ENCODE data around the gene SLC25A34.

SLC25A34 gene

GRCh38 chr1:15762546-15762945 lies 26.5 kb downstream of the SLC25A34 start:
- H3K4me3 ChIP-seq (ENCODE audit: low read depth, low read length) = no peak overlapping the region
- H3K27me3 ChIP-seq = peaks cover 6% of the 10 kb centered on the region; the same call in 1 of the 2 replicates
- H3K4me1 ChIP-seq = peaks cover 11% of the 10 kb centered on the region; the same call in 1 of the 2 replicates
- no peaks in the 10 kb centered on the region for H3K9me3 ChIP-seq
- H3K36me3 ChIP-seq = no peaks in the 10 kb centered on the region
- TF ChIP-seq CTCF (IDR thresholded peaks at IDR 0.05; ENCODE audit: low read depth, low read length) = no peak
- no peak for DNase-seq

GRCh38 chr1:15764269-15764764 lies 28.3 kb downstream of the SLC25A34 start:
- Histone ChIP-seq H3K9me3 (no peaks in the 10 kb centered on the region), H3K4me1 (peaks cover 5% of the 10 kb centered on the region; the same call in 1 of the 2 replicates), H3K27me3 (peaks cover under 1% of the 10 kb centered on the region; the same call in 1 of the 2 replicates), H3K4me3 (ENCODE audit: low read depth, low read length) (no peak overlapping the region), H3K36me3 (no peaks in the 10 kb centered on the region)
- no peak for TF ChIP-seq CTCF (IDR thresholded peaks at IDR 0.05; ENCODE audit: low read depth, low read length)
- DNase-seq = no peak

- Histone ChIP-seq H3K4me3 (ENCODE audit: low read depth, low read length) (no peak overlapping the region), H3K27me3 (no peaks in the 10 kb centered on the region), H3K4me1 (peaks cover 5% of the 10 kb centered on the region; the same call in 1 of the 2 replicates), H3K9me3 (no peaks in the 10 kb centered on the region), H3K36me3 (no peaks in the 10 kb centered on the region)
- DNase-seq = no peak
- TF ChIP-seq CTCF (IDR thresholded peaks at IDR 0.05; ENCODE audit: low read depth, low read length) = no peak
These were observed 28.8 kb downstream of the SLC25A34 start for GRCh38 chr1:15764890-15765289.

- DNase-seq = no peak
- no peak for TF ChIP-seq CTCF (IDR thresholded peaks at IDR 0.05; ENCODE audit: low read depth, low read length)
- Histone ChIP-seq H3K4me1 (peaks cover 5% of the 10 kb centered on the region; the same call in 1 of the 2 replicates), H3K27me3 (no peaks in the 10 kb centered on the region), H3K9me3 (no peaks in the 10 kb centered on the region), H3K4me3 (ENCODE audit: low read depth, low read length) (no peak overlapping the region), H3K36me3 (no peaks in the 10 kb centered on the region)
These were observed 29.6 kb downstream of the SLC25A34 start for GRCh38 chr1:15765495-15766194.

GRCh38 chr1:15767941-15768340 lies 31.9 kb downstream of the SLC25A34 start:
- TF ChIP-seq CTCF (IDR thresholded peaks at IDR 0.05; ENCODE audit: low read depth, low read length) = no peak
- DNase-seq = no peak
- no peaks in the 10 kb centered on the region for H3K4me1 ChIP-seq
- H3K36me3 ChIP-seq = no peaks in the 10 kb centered on the region
- no peaks in the 10 kb centered on the region for H3K27me3 ChIP-seq
- no peaks in the 10 kb centered on the region for H3K9me3 ChIP-seq
- H3K4me3 ChIP-seq (ENCODE audit: low read depth, low read length) = no peak overlapping the region

GRCh38 chr1:15768388-15768787 lies 32.3 kb downstream of the SLC25A34 start:
- no peaks in the 10 kb centered on the region for H3K27me3 ChIP-seq

More at GRCh38 chr1:15768388-15768787, 32.3 kb downstream of the SLC25A34 start:
- Histone ChIP-seq H3K4me1 (no peaks in the 10 kb centered on the region), H3K4me3 (ENCODE audit: low read depth, low read length) (no peak overlapping the region), H3K9me3 (no peaks in the 10 kb centered on the region), H3K36me3 (no peaks in the 10 kb centered on the region)
- no peak for DNase-seq
- TF ChIP-seq CTCF (IDR thresholded peaks at IDR 0.05; ENCODE audit: low read depth, low read length) = no peak
